Activated T-cell treated with anti-CD3 and anti-CD28 coated beads, Interleukin-2, amount 50 U/mL, for 4 hours (primary cell): ENCODE measurements around the gene AUTS2. TPM values are rescaled to one million over a fixed set of nuclear protein-coding genes. Genes with fewer than 3 reads are reported as not detected.
"Not testable (repeated sequence)": the region's sequence is repeated elsewhere in the genome, so short reads cannot be mapped to it uniquely, and the experiment has no call there.

Source experiments
- ATAC-seq, 2 donors: fragments of 200-7000 bp; cut with Tn5 transposase; one replicate each; pipeline ENCODE4 v1.10.0; 2021
- DNase-seq: peaks from one replicate; pipeline ENCODE4 v3.0.0-alpha.2; 2020
- H3K27me3 Mint-ChIP-seq: one replicate; pipeline ENCODE4 v1.8.0; 2021; ENCODE audit warnings: low read depth, mixed read lengths
- H3K36me3 Mint-ChIP-seq: one replicate; pipeline ENCODE4 v1.8.0; 2022; ENCODE audit warnings: mixed read lengths; ENCODE audit not compliant: insufficient read depth
- H3K4me1 Mint-ChIP-seq: one replicate; pipeline ENCODE4 v1.8.0; 2021; ENCODE audit warnings: low read depth, mixed read lengths
- H3K4me3 Mint-ChIP-seq: one replicate; pipeline ENCODE4 v1.8.0; 2021; ENCODE audit warnings: mild to moderate bottlenecking, moderate library complexity, mixed read lengths
- H3K9me3 Mint-ChIP-seq: one replicate; pipeline ENCODE4 v1.8.0; 2021; ENCODE audit warnings: mixed read lengths
- total RNA-seq, 3 donors: library from RNA; stranded (reverse); gene quantifications; one replicate each; pipeline ENCODE4 v1.2.1, GENCODE V29; 2021

The AUTS2 gene
- total RNA-seq, 3 donors from 2014 or later: 1.4 to 4.4 (median 2.8) TPM

DNA sequence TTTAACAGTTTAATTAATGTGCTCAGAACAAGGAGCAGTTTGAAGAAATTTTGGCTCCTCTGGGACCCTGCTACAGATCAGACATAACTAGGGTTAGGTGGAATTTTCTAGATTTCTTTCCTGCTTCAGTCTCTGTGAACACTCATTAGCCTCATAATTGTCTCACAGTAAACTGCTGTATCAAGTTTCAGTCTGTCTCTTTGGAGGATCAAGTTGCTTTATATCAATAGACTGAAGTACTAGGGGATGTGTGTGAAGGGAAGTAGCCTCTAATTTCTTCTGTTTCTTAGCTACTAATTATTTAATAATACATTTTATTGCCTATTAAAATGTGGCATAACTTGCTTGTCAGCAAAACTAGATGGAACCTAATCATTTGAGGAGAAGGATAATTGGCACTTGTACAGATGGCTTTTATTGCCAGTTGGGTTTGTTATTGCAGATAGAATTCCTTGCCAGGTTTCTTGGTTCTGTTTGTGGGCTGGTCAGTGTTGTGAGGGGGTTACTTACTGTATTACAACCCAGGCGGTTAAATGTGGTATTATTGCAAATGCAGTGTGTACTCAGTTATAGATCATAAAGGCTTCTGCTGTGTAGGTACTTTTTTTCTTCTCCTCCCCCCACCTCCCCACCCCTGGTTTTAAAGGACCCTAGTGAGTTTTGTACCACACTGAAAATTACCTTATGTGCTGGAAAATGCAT is 758.0 kb downstream of the AUTS2 start:
- Mint-ChIP-seq H3K4me3 (no peak overlapping the region), H3K36me3 (no peaks in the 10 kb centered on the region), H3K4me1 (peaks cover 3% of the 10 kb centered on the region), H3K9me3 (no peaks in the 10 kb centered on the region), H3K27me3 (no peaks in the 10 kb centered on the region)
- no peak for DNase-seq
- ATAC-seq: no peak

- ATAC-seq (no peak), DNase-seq (no peak)
- peaks cover 2% of the 10 kb centered on the region for H3K9me3 Mint-ChIP-seq
- no peak overlapping the region for H3K4me3 Mint-ChIP-seq
- no peaks in the 10 kb centered on the region for H3K27me3 Mint-ChIP-seq
- H3K36me3 Mint-ChIP-seq: no peaks in the 10 kb centered on the region
- peaks cover 7% of the 10 kb centered on the region for H3K4me1 Mint-ChIP-seq
These were observed 758.6 kb downstream of the AUTS2 start for GRCh38 chr7:70356787-70357328.

GRCh38 chr7:70360557-70360956 is 762.3 kb downstream of the AUTS2 start:
- no peak overlapping the region for H3K4me3 Mint-ChIP-seq
- no peaks in the 10 kb centered on the region for H3K27me3 Mint-ChIP-seq
- ATAC-seq: no peak
- DNase-seq: no peak
- H3K36me3 Mint-ChIP-seq: no peaks in the 10 kb centered on the region
- H3K4me1 Mint-ChIP-seq: peaks cover 9% of the 10 kb centered on the region
- peaks cover 2% of the 10 kb centered on the region for H3K9me3 Mint-ChIP-seq

GRCh38 chr7:70361821-70362220 is 763.5 kb downstream of the AUTS2 start:
- Mint-ChIP-seq H3K36me3 (peaks cover 2% of the 10 kb centered on the region), H3K9me3 (peaks cover 10% of the 10 kb centered on the region), H3K4me1 (peaks cover 9% of the 10 kb centered on the region), H3K4me3 (no peak overlapping the region), H3K27me3 (no peaks in the 10 kb centered on the region)
- ATAC-seq (peak in 1 of 2 donors; percentile 48), DNase-seq (no peak)

DNA sequence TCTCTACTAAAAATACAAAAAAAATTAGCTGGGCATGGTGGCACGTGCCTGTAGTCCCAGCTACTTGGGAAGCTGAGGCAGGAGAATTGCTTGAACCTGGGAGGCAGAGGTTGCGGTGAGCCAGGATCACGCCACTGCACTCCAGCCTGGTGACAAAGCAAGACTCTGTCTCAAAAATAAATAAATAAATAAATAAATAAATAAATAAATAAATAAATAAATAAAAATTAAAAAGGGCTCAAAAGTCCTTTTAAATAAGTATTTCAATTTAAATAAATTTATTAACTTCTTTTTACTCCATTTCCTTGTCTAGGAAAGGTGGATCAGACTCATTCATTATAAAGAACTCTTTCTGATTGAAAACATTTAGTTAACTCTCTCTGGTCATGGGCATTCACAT is 766.1 kb downstream of the AUTS2 start:
- not testable (repeated sequence) for H3K36me3 Mint-ChIP-seq, H3K27me3 Mint-ChIP-seq, H3K4me3 Mint-ChIP-seq, H3K9me3 Mint-ChIP-seq, H3K4me1 Mint-ChIP-seq, DNase-seq, ATAC-seq

DNA sequence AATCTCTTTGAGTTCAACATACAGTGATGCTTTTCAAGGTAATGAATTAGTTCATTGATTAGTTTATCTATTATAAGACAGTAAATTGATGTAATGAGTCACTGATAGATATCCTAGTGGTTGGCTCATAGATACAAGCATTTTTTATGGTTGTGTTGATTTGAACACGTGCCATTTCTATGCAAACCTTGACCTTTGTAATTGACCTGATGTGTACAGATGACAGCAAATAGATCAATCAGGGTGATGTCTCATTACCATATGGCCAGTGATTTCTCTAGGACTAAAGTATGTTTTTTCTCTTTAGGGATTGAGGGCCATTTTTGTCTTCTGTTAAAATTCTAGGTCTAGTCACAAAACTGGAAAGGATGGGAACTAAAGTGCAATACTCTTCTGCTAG is 773.4 kb downstream of the AUTS2 start:
- Mint-ChIP-seq H3K9me3 (peaks cover 1% of the 10 kb centered on the region), H3K4me3 (no peak overlapping the region), H3K27me3 (no peaks in the 10 kb centered on the region), H3K36me3 (no peaks in the 10 kb centered on the region), H3K4me1 (no peaks in the 10 kb centered on the region)
- ATAC-seq: no peak
- DNase-seq: no peak

GRCh38 chr7:70372768-70373515 is 774.7 kb downstream of the AUTS2 start:
- ATAC-seq (no peak), DNase-seq (no peak)
- Mint-ChIP-seq H3K27me3 (no peaks in the 10 kb centered on the region), H3K36me3 (no peaks in the 10 kb centered on the region), H3K4me3 (no peak overlapping the region), H3K9me3 (no peaks in the 10 kb centered on the region), H3K4me1 (no peaks in the 10 kb centered on the region)

DNA sequence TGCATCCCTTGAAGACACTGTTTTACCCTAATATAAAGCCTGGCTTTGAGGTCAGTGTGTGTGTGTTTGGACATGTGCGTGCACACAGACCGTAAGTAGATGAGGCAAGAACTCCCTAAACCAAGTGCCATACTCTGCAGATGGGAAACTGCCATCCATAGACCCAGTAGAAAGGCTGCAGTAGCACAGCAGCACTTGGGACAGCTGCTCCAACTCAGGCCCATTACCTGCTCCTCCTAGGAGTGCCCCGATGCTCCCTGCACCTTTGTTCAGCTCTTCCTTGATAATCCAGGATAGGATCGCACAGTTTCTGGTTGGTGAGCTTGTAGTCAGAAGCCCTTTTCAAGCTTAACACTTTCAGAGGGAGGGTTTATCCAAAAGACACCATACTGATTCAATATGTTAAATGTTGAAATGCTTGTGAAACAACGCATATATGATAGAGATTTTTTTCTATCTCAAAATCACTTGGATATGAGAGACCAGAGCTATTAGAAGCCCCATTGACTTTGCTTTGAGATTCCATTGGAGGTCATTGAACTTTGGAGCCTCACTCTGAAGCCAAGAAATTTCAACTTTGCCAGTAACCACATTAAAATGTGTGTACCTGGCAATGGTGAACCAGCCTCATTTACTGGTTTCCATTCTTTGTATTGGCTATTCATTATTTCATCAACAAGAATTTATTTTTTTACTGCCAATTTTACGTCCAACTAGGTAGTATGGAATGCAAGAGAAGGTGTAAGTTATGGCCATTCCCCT is 776.7 kb downstream of the AUTS2 start:
- Mint-ChIP-seq H3K27me3 (no peaks in the 10 kb centered on the region), H3K4me3 (no peak overlapping the region), H3K36me3 (no peaks in the 10 kb centered on the region), H3K9me3 (no peaks in the 10 kb centered on the region), H3K4me1 (no peaks in the 10 kb centered on the region)
- ATAC-seq (no peak), DNase-seq (no peak)

- H3K36me3 Mint-ChIP-seq: no peaks in the 10 kb centered on the region
- H3K27me3 Mint-ChIP-seq: no peaks in the 10 kb centered on the region
- ATAC-seq (no peak), DNase-seq (no peak)
- no peak overlapping the region for H3K4me3 Mint-ChIP-seq
- no peaks in the 10 kb centered on the region for H3K4me1 Mint-ChIP-seq
- H3K9me3 Mint-ChIP-seq: no peaks in the 10 kb centered on the region
These were observed 778.3 kb downstream of the AUTS2 start for GRCh38 chr7:70376561-70377031.

- Mint-ChIP-seq H3K9me3 (no peaks in the 10 kb centered on the region), H3K4me3 (no peak overlapping the region), H3K36me3 (no peaks in the 10 kb centered on the region), H3K4me1 (no peaks in the 10 kb centered on the region), H3K27me3 (no peaks in the 10 kb centered on the region)
- ATAC-seq (no peak), DNase-seq (no peak)
These were observed 779.7 kb downstream of the AUTS2 start for GRCh38 chr7:70377957-70378356.

DNA sequence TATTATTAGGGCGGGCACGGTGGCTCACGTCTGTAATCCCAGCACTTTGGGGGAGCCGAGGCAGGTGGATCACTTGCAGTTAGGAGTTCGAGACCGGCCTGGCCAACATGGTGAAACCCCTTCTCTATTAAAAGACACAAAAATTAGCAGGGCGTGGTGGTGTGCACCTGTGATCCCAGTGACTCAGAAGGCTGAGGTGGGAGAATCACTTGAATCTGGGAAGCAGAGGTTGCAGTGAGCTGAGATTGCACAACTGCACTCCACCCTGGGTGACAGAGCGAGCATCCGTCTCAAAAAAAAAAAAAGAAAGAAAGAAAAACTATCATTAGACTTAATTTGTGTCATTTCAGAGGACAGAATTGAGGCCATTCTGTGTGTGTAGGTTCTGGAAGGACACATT is 780.9 kb downstream of the AUTS2 start:
- Mint-ChIP-seq H3K4me3 (no peak overlapping the region), H3K4me1 (no peaks in the 10 kb centered on the region), H3K9me3 (no peaks in the 10 kb centered on the region), H3K36me3 (no peaks in the 10 kb centered on the region), H3K27me3 (no peaks in the 10 kb centered on the region)
- no peak for ATAC-seq
- no peak for DNase-seq

GRCh38 chr7:70380421-70381015 is 782.2 kb downstream of the AUTS2 start:
- Mint-ChIP-seq H3K36me3 (no peaks in the 10 kb centered on the region), H3K4me3 (no peak overlapping the region), H3K27me3 (no peaks in the 10 kb centered on the region), H3K9me3 (no peaks in the 10 kb centered on the region), H3K4me1 (no peaks in the 10 kb centered on the region)
- DNase-seq (no peak), ATAC-seq (no peak)

DNA sequence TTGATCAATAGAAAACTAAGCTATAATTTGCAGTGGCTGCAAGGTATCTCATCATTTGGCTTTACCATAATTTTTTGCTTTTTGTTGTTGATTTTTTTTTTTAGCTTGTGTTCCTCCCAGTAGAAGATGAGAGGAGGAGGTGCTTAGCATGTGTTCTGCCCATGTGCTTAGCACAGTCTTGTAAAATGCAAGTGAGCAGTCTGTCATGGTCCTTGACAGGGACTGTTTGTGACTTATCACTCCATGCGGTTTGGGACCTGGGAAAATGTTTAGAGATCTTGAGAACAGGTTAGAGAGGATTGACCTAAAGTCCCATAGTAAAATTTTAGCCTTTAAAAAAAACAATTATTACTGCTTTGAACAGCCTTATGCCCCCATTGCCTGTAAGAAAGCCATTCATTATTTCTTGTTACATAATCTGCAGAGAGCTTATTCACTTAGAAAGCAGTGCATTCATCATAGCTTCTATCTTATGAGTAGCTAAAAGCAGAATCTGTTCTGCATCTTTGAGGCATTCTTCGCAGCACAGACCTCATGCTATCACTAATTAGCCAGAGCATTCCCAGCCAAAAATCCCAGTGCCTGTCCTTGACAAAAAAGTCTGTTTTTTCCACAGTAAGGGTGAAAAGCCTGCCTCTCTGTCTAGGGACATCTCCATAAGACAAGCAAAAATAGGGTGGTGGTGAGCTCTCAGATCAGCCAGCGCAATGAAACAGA is 784.9 kb downstream of the AUTS2 start:
- no peak for DNase-seq
- H3K36me3 Mint-ChIP-seq: no peaks in the 10 kb centered on the region
- no peaks in the 10 kb centered on the region for H3K4me1 Mint-ChIP-seq
- no peaks in the 10 kb centered on the region for H3K9me3 Mint-ChIP-seq
- no peaks in the 10 kb centered on the region for H3K27me3 Mint-ChIP-seq
- no peak for ATAC-seq
- no peak overlapping the region for H3K4me3 Mint-ChIP-seq
